Activated T-cell treated with anti-CD3 and anti-CD28 coated beads, Interleukin-2, amount 50 U/mL, for 1 hour (primary cell): ENCODE results near the gene COL18A1.
"Not testable (repeated sequence)": the region's sequence is repeated elsewhere in the genome, so short reads cannot be mapped to it uniquely, and the experiment has no call there.

Source experiments
- DNase-seq: peaks from one replicate; pipeline ENCODE4 v3.0.0-alpha.2; 2020

The COL18A1 gene

GRCh38 chr21:45496968-45497845 is 92.2 kb downstream of the COL18A1 start:
- DNase-seq, result no peak

GRCh38 chr21:45497846-45498645 is 93.1 kb downstream of the COL18A1 start:
- DNase-seq, result no peak

DNA sequence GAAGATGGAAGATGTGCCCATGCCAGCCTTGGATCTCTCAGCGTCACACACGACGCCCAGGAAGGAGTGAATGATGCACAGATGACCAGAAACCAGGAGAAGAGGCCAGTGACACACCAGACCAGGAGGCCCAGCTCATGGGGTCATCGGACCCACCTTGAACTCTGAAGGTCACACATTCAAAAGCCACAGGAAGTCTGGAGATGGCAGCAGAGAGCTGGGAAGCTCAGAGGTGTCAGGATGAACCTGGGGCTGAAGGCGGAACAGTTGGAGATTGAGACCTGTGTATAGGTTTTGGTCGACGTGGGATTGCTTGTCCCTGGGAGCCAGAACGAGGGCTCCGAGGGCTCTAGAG is 93.7 kb downstream of the COL18A1 start:
- no peak for DNase-seq

DNA sequence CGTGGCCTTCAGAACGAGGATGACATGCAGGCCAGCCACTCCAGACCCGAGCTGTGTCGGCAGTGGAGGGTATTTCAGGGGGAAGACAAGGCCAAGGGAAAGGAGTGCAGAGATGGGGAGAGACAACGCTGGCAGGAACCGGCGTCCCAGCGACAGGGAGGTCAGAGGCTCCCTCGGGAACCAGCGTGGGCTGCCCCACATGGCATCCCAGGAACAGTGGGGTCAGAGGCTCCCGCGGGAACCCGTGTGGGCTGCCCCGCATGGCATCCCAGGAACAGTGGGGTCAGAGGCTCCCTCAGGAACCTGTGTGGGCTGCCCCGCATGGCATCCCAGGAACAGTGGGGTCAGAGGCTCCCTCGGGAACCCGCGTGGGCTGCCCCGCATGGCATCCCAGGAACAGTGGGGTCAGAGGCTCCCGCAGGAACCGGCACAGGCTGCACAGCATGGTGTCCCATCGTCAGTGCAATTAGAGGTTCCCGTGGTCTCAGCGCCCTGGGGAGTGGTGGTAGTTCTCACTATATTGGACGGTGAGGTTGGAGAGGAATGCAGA is 94.3 kb downstream of the COL18A1 start:
- DNase-seq, result no peak

DNA sequence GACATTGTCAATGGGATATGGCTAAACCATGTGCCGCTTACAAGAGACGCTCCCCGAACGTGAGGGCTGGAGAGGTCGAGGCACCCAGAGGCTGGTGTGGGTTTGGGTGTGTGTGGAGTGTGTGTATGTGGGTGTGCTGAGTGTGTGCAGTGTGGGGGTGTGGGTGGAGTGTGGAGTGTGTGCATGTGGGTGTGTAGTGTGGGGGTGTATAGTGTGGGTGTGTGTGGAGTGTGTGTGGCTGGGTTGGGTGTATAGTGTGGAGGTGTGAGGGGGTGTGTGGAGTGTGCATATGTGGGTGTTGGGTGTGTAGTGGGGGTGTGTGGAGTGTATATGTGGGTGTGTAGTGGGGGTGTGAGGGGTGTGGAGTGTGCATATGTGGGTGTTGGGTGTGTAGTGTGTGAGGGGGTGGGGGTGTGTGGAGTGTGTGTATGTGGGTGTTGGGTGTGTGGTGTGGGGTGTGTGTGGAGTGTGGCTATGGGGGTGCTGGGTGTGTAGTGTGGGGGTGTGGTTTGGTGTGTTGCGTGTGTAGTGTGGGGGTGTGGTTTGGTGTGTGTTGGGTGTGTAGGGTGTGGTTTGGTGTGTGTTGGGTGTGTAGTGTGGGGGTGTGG is 95.1 kb downstream of the COL18A1 start:
- no peak for DNase-seq

DNA sequence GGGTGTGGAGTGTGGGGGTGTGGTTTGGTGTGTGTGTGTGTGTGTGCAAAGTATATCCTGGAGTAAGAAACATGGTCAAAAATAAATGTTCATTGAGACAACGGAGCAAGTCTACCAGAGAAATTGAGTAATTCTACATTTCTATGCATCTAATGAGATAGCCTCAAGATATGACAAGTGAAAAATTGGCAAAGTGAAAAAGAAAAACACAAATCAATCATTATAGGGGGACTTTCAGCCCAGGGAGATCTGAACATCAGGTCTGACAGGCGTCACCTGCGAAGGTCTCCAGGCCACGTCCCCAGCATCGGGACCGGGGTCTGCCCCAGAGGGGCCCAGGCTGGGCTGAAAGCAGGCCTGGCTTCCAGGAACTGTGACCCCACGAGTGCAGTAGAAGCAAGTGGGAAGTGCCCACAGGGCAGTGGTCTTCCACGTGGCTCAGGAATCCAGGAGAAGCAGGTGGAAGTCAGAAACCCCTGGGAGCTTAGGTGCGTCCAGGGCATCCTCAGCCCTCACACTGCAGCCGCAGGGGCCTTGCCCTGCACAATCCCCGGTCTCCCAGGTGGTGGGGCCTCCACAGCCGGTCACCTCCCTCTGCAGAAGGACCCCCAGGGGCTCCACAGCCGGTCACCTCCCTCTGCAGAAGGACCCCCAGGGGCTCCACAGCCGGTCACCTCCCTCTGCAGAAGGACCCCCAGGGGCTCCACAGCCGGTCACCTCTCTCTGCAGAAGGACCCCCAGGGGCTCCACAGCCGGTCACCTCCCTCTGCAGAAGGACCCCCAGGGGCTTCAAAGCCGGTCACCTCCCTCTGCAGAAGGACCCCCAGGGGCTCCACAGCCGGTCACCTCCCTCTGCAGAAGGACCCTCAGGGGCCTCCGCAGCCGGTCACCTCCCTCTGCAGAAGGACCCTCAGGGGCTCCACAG is 96.4 kb downstream of the COL18A1 start:
- not testable (repeated sequence) for DNase-seq

GRCh38 chr21:45502006-45502345 is 97.0 kb downstream of the COL18A1 start:
- no peak for DNase-seq

DNA sequence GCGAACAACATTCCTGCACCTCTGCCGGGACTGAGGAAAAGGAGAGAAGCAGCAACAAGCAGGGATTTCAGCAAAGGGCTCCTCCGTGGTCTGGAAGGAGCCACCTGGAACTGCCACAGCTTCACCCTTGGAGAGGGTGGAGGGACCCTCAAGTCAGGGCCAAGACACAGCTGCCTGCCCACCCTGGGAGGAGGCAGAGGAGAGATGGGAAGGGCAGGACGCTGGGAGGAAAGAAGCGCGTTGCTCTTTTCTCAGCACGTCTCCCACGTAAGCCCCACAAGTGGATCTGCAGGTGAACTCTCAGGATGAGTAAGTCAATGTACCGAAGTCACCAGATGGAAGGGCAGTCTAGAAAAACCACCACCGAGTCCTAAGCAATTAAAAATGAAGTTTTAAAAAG is 97.6 kb downstream of the COL18A1 start:
- DNase-seq, result no peak

DNA sequence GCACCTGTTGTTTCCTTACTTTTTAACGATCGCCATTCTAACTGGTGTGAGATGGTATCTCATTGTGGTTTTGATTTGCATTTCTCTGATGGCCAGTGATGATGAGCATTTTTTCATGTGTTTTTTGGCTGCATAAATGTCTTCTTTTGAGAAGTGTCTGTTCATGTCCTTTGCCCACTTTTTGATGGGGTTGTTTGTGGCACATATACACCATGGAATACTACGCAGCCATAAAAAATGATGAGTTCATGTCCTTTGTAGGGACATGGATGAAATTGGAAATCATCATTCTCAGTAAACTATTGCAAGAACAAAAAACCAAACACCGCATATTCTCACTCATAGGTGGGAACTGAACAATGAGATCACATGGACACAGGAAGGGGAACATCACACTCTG is 98.3 kb downstream of the COL18A1 start:
- DNase-seq, result not testable (repeated sequence)

DNA sequence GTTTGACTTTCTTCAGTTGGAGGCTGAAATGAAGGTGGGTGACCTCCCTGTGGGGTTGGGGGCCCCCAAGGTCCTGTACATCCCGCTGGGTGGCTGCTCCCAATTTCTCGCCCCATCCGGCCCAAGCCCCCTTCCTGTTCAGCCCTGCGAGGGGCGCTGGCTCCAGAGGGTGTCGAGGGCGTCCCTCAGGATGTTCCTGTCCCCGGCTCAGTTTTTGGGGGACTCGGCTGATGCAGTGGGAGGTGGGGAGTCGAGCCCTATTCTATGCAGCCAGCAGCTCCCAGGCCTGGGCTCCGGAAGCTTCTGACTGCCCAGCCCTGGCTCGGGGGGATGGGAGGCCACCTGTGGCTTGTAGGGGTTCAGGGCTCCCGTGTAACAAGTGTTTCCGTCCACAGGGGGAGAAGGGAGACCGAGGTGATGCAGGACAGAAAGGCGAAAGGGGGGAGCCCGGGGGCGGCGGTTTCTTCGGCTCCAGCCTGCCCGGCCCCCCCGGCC is 99.1 kb downstream of the COL18A1 start:
- DNase-seq, result no peak

DNA sequence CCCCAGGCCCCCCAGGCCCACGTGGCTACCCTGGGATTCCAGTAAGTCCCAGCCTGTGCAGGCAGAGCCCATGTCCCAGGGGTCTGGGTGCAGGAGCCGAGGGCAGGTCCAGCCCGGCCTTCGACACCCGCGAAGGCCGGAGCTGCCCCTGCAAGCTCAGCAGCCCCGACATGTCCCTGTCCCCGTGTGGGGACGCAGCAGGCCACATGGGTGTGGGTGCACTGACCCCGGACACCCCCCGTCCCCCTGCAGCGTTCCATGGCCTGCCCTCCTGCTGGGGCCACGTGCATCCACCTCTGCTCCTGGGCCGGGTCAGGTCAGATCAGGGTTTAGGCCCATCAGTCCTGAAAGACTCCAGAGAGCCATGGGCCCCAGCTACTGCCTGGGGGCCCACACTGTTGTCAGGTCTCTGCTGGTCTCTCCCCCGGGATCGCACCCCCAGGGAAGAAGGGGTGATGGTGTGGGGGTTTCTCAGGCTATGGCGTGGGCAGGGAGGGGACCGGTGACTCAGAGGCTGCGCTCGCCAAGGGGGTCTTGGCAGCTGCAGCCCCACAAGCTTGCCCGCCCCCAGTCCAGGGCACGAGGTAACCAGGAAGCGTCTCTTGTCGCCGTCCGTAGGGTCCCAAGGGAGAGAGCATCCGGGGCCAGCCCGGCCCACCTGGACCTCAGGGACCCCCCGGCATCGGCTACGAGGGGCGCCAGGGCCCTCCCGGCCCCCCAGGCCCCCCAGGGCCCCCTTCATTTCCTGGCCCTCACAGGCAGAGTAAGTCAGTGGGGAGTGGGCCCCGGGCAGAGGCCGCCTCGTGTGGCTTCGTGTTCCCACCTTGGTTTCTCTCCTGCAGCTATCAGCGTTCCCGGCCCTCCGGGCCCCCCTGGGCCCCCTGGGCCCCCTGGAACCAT is 99.8 kb downstream of the COL18A1 start:
- no peak for DNase-seq

DNA sequence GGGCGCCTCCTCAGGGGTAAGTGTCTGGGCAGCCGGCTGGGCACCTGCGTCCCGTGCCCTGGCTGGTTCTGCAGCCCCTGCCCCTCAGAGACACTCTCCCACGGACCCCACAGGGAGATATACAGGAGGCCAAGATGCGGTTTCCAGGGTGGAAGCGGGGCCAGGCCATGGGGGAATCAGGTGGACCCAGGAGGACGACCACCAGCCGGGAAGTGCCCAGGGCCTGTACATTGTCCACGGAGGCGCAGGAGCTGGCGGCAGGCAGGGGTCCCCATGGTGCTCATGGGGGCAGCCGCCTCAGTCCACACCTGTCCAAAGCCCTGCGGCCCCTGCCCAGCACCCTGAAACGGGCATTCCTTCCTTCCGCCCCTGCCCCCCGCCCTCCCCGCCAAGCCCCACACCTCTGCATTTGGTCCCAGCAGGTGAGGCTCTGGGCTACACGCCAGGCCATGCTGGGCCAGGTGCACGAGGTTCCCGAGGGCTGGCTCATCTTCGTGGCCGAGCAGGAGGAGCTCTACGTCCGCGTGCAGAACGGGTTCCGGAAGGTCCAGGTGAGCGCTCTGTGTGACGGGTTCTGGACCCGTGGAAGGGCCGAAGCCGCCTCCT is 100.6 kb downstream of the COL18A1 start:
- no peak for DNase-seq

GRCh38 chr21:45506241-45506817 is 101.4 kb downstream of the COL18A1 start:
- DNase-seq, result no peak

DNA sequence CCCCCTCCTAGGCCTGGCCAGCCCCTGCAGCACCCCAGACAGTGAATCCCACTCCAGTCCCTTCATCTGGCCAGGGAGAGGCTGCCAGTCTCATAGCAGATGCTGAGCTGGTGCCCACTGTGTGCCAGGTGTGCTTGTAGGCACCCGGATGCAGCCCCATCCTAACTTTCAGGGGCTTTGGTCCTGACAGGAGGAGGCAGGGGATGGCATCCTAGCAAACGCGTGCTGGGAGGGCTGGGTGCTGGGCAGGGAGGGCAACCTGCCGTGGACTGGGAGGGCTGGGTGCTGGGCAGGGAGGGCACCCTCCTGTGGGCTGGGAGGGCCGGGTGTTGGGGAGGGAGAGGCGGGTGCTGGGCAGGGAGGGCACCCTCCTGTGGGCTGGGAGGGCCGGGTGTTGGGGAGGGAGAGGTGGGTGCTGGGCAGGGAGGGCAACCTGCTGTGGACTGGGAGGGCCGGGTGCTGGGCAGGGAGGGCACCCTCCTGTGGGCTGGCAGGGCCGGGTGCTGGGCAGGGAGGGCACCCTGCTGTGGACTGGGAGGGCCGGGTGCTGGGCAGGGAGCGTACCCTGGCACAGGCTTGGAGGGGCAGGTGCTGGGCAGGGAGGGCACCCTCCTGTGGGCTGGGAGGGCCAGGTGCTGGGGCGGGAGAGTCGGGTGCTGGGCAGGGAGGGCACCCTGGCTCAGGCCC is 102.0 kb downstream of the COL18A1 start:
- no peak for DNase-seq

GRCh38 chr21:45507523-45507875 is 102.5 kb downstream of the COL18A1 start:
- no peak for DNase-seq

DNA sequence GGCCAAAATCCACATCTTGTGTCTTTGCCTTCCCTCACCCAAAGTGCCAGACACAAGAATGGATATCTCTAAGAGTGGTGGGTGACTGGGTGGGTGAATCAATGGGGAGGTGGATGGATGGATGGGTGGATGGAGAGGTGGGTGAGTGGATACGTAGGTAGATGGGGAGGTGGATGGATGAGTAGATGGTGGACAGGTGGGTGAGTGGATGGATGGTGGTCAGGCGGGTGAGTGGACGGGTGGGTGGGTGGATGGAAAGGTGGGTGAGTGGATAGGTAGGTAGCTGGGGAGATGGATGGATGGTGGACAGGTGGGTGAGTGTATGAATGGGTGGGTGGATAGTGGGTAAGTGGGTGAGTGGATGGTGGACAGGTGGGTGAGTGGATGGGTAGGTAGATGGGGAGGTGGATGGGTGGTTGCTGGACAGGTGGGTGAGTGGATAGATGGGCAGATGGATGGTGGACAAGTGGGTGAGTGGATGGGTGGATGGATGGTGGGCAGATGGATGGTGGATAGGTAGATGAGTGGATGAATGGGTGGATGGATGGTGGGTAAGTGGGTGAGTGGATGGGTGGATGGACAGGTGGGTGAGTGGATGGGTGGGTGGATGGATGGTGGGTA is 103.0 kb downstream of the COL18A1 start:
- DNase-seq, result no peak

DNA sequence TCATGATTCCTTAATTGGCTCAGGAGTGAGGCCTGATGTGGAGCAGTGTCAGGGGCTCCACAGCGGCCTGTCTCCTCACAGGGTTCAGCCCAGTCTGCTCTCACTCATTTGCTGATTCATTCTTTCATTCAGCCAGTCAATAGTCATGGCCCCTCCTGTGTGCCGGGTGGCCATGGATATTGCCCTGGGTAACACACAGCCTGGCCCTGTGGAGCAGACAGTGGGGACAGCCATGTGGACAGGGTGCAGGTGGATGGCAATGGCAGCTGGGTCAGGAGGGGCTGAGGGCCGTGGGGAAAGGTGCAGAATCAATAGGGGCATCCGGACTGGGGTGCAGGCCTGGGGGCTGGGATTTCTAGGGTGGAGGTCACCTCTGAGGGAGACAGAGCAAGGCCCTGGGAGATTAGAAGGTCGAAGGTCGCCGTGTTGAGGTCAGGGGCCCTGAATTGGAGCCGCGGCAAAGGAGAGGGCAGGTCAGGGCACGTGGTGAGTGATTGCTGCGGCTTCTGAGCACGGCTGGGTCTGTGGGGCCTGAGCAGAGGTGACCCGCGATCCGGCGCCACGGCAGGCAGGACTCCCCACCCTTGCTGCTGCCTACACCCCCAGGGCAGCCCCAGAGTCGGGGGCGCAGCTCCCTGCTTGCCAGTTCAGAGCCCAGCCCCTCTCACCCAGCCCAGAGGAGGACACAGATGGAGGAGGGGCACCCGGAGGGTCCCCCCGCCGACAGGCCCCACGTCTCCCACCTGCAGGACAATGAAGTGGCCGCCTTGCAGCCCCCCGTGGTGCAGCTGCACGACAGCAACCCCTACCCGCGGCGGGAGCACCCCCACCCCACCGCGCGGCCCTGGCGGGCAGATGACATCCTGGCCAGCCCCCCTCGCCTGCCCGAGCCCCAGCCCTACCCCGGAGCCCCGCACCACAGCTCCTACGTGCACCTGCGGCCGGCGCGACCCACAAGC is 103.9 kb downstream of the COL18A1 start:
- DNase-seq, result no peak
